WI38 (cell line): ENCODE data around the gene MAEL.

Experiments
- H3K4me3 ChIP-seq: 2 replicates; pipeline ENCODE4 v1.5.1; 2011; ENCODE audit warnings: low read depth, mild to moderate bottlenecking, control low read depth, low read length
- CTCF ChIP-seq: IDR thresholded peaks from 2 replicates; pipeline ENCODE4 v1.5.1; 2012; ENCODE audit warnings: low read depth, mild to moderate bottlenecking, control low read depth, low read length

Gene MAEL

GRCh38 chr1:167054946-167055630 is 66.0 kb downstream of the MAEL start:
- H3K4me3 ChIP-seq: no peak overlapping the region

GRCh38 chr1:167056529-167057231 is 67.6 kb downstream of the MAEL start:
- TF ChIP-seq CTCF: no peak
- no peak overlapping the region for H3K4me3 ChIP-seq

More at GRCh38 chr1:167054946-167055630, 66.0 kb downstream of the MAEL start:
- TF ChIP-seq CTCF: no peak

GRCh38 chr1:167057241-167057688 is 68.2 kb downstream of the MAEL start:
- TF ChIP-seq CTCF: no peak
- H3K4me3 ChIP-seq: no peak overlapping the region

GRCh38 chr1:167059045-167059808 is 70.1 kb downstream of the MAEL start:
- peak; percentile 95 for TF ChIP-seq CTCF
- no peak overlapping the region for H3K4me3 ChIP-seq

GRCh38 chr1:167059809-167060107 is 70.7 kb downstream of the MAEL start:
- TF ChIP-seq CTCF: no peak
- no peak overlapping the region for H3K4me3 ChIP-seq

- peak; percentile 31; the same call in 1 of the 2 replicates for TF ChIP-seq CTCF
- H3K4me3 ChIP-seq: no peak overlapping the region
Observed at GRCh38 chr1:167060141-167061072, 71.3 kb downstream of the MAEL start.
